CD14-positive monocyte (primary cell): ENCODE data around the gene MICU1. TPM values are rescaled to one million over a fixed set of nuclear protein-coding genes. Genes with fewer than 3 reads are reported as not detected.
"Not testable (repeated sequence)": the region's sequence is repeated elsewhere in the genome, so short reads cannot be mapped to it uniquely, and the experiment has no call there.

Experiments
- DNase-seq, 3 donors: peaks; one replicate each; pipeline ENCODE4 v3.0.0-alpha.2; 2011 to 2022
- H2AFZ ChIP-seq: 2 replicates; pipeline ENCODE4 v1.6.0; 2012; ENCODE audit warnings: mild to moderate bottlenecking, low read depth, low read length, inconsistent platforms; ENCODE audit not compliant: insufficient read depth, poor library complexity, severe bottlenecking
- H3K27ac ChIP-seq, 2 donors: 1 replicate in 1 of 2; 2 replicates in 1 of 2; pipeline ENCODE4 v1.5.1; 2012 to 2013; ENCODE audit warnings: low read length in 2 of 2, control low read depth in 1 of 2, inconsistent platforms in 1 of 2, low read depth in 1 of 2, mild to moderate bottlenecking in 1 of 2
- H3K27me3 ChIP-seq, 2 donors: one replicate each; pipeline versions ENCODE4 v1.6.0 to v1.6.1; 2011 to 2013; ENCODE audit warnings: low read length in 2 of 2; ENCODE audit not compliant: control insufficient read depth in 2 of 2, insufficient read depth in 2 of 2
- H3K36me3 ChIP-seq, 2 donors: replicated peaks in 1 of 2; 1 replicate in 1 of 2; 2 replicates in 1 of 2; pipeline versions ENCODE4 v1.5.1 to v1.6.1; 2012 to 2013; ENCODE audit warnings: low read length in 2 of 2, control low read depth in 1 of 2, inconsistent platforms in 1 of 2, mild to moderate bottlenecking in 1 of 2; ENCODE audit not compliant: insufficient read depth in 2 of 2, control insufficient read depth in 1 of 2
- H3K4me1 ChIP-seq, 2 donors: 1 replicate in 1 of 2; 2 replicates in 1 of 2; pipeline versions ENCODE4 v1.5.1 to v1.6.1; 2012 to 2013; ENCODE audit warnings: low read length in 2 of 2, control low read depth in 1 of 2, inconsistent platforms in 1 of 2, mild to moderate bottlenecking in 1 of 2, moderate library complexity in 1 of 2; ENCODE audit not compliant: insufficient read depth in 2 of 2, control insufficient read depth in 1 of 2
- H3K4me2 ChIP-seq: replicated peaks from 2 replicates; pipeline ENCODE3; 2012; ENCODE audit warnings: low read length, moderate library complexity, mild to moderate bottlenecking; ENCODE audit not compliant: poor library complexity, severe bottlenecking; ENCODE audit errors: extremely low read depth
- H3K4me3 ChIP-seq, 3 experiments: fragments of 200-600 bp in 1 of 3; sonication (generic) in 1 of 3; replicated peaks in 1 of 3; 1 replicate in 2 of 3; 2 replicates in 1 of 3; pipeline ENCODE4 v1.5.1; 2011 to 2013; ENCODE audit warnings: low read length in 3 of 3, mild to moderate bottlenecking in 3 of 3, control low read depth in 2 of 3, low read depth in 2 of 3, inconsistent platforms in 1 of 3, moderate library complexity in 1 of 3
- H3K79me2 ChIP-seq: 2 replicates; pipeline ENCODE4 v1.6.0; 2012; ENCODE audit warnings: mild to moderate bottlenecking, control low read depth, inconsistent platforms, low read length, moderate library complexity; ENCODE audit not compliant: insufficient read depth
- H3K9ac ChIP-seq: 2 replicates; pipeline ENCODE4 v1.6.0; 2017; ENCODE audit warnings: low read length, mild to moderate bottlenecking; ENCODE audit not compliant: insufficient read depth, poor library complexity, severe bottlenecking
- H3K9me3 ChIP-seq, 2 donors: replicated peaks in 1 of 2; 1 replicate in 1 of 2; 2 replicates in 1 of 2; pipeline versions ENCODE4 v1.5.1 to v1.6.1; 2012 to 2013; ENCODE audit warnings: low read length in 2 of 2, control low read depth in 1 of 2; ENCODE audit not compliant: control insufficient read depth in 1 of 2, insufficient read depth in 1 of 2
- H4K20me1 ChIP-seq: 2 replicates; pipeline ENCODE4 v1.6.0; 2012; ENCODE audit warnings: mild to moderate bottlenecking, low read length, control low read depth, moderate library complexity; ENCODE audit not compliant: insufficient read depth
- H3K27ac Mint-ChIP-seq, 7 donors: one replicate each; pipeline ENCODE4 v1.8.0; 2020; ENCODE audit warnings: mild to moderate bottlenecking in 7 of 7, mixed read lengths in 7 of 7, moderate library complexity in 6 of 7, inconsistent platforms in 2 of 7
- H3K27me3 Mint-ChIP-seq, 3 donors: one replicate each; pipeline ENCODE4 v1.8.0; 2021 to 2022; ENCODE audit warnings: low read depth in 3 of 3, mild to moderate bottlenecking in 3 of 3, mixed read lengths in 3 of 3, moderate library complexity in 3 of 3, inconsistent platforms in 1 of 3
- H3K36me3 Mint-ChIP-seq, 2 donors: one replicate each; pipeline ENCODE4 v1.8.0; 2020; ENCODE audit warnings: mixed read lengths in 2 of 2, inconsistent platforms in 1 of 2, mild to moderate bottlenecking in 1 of 2
- H3K4me1 Mint-ChIP-seq: one replicate; pipeline ENCODE4 v1.8.0; 2020; ENCODE audit warnings: mild to moderate bottlenecking, mixed read lengths
- H3K4me3 Mint-ChIP-seq, 2 donors: one replicate each; pipeline ENCODE4 v1.8.0; 2020; ENCODE audit warnings: mild to moderate bottlenecking in 2 of 2, mixed read lengths in 2 of 2, moderate library complexity in 1 of 2
- H3K9me3 Mint-ChIP-seq, 7 donors: one replicate each; pipeline ENCODE4 v1.8.0; 2020 to 2022; ENCODE audit warnings: mixed read lengths in 7 of 7, mild to moderate bottlenecking in 6 of 7, moderate library complexity in 6 of 7, inconsistent platforms in 2 of 7
- WGBS: methylation state at CpG from one replicate; pipeline ENCODE4 v1.1.5; 2013; ENCODE audit warnings: missing lambda C conversion rate; ENCODE audit not compliant: insufficient coverage; 5-methylcytosine and 5-hydroxymethylcytosine counted together
- intact Hi-C, 2 donors: fragments of 100-400 bp; cut with micrococcal nuclease; formaldehyde crosslinking; loops; one replicate each; pipeline versions ENCODE4 v1.15.0 to v1.15.1; 2023
- polyA plus RNA-seq, 3 donors: library from polyadenylated mRNA; depleted of rRNA in 1 of 3; unstranded in 2 of 3; stranded (reverse) in 1 of 3; fragments of 300-500 nt in 2 of 3; fragments of >200 nt in 1 of 3; fragmentation: Illumina TruSeq in 2 of 3; gene quantifications; 1 replicate in 2 of 3; 2 replicates in 1 of 3; pipeline ENCODE4 v1.2.3, GENCODE V29; 2012 to 2021
- TF ChIP-seq, protein P1 (sequence below): fragments of 200-600 bp; IDR thresholded peaks from one replicate; pipeline ENCODE4 v1.8.0; 2022; ENCODE audit warnings: antibody characterized with exemption, mild to moderate bottlenecking

Gene MICU1
- polyA plus RNA-seq, 3 donors, result 51.1 to 76.4 (median 51.7) TPM

DNA sequence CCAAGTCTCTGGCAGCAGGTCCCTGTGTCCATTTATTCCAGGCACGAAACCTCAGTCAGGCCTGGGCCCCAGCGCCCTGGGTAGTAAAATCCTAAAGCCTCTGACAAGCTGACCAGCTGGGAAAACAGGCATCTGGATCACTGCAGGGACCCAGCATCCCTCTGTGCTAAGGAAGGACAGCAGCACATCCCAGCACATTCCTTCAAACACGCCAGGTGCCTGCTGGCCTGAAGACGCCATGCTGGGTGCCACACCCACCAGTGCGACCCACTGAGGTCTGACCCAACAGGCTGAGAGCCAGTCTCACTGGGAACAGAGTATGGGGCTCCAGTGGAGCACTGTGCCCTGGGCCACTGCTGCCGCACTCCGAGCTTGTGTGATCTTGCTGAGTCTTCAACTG lies 277.6 kb downstream of the MICU1 start:
- Mint-ChIP-seq H3K9me3 (no peaks in the 10 kb centered on the region), H3K36me3 (peaks cover 63 to 89% of the 10 kb centered on the region in 2 donors), H3K27ac (peak overlapping the region in 2 of 7 donors; percentile 12 to 28), H3K27me3 (peaks cover 0 to 1% (median 0%) of the 10 kb centered on the region in 3 donors), H3K4me1 (peaks cover 31% of the 10 kb centered on the region), H3K4me3 (no peak overlapping the region)
- Histone ChIP-seq H3K36me3 (peaks cover 40 to 81% of the 10 kb centered on the region in 2 donors), H3K9me3 (no peaks in the 10 kb centered on the region), H3K27me3 (no peaks in the 10 kb centered on the region), H3K27ac (no peak overlapping the region), H2AFZ (no peak overlapping the region), H3K9ac (no peak overlapping the region), H3K4me2 (no peak overlapping the region), H3K79me2 (peaks cover 75% of the 10 kb centered on the region), H3K4me1 (peaks cover 7 to 10% of the 10 kb centered on the region in 2 donors), H4K20me1 (peaks cover 98% of the 10 kb centered on the region), H3K4me3 (no peak overlapping the region)
- TF ChIP-seq, protein P1, sequence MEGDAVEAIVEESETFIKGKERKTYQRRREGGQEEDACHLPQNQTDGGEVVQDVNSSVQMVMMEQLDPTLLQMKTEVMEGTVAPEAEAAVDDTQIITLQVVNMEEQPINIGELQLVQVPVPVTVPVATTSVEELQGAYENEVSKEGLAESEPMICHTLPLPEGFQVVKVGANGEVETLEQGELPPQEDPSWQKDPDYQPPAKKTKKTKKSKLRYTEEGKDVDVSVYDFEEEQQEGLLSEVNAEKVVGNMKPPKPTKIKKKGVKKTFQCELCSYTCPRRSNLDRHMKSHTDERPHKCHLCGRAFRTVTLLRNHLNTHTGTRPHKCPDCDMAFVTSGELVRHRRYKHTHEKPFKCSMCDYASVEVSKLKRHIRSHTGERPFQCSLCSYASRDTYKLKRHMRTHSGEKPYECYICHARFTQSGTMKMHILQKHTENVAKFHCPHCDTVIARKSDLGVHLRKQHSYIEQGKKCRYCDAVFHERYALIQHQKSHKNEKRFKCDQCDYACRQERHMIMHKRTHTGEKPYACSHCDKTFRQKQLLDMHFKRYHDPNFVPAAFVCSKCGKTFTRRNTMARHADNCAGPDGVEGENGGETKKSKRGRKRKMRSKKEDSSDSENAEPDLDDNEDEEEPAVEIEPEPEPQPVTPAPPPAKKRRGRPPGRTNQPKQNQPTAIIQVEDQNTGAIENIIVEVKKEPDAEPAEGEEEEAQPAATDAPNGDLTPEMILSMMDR, result no peak
- WGBS, result 97% methylated on average over 7 of the region's 7 CpGs
- intact Hi-C loops, result loop anchor here (10.0 kb wide), 2 partner anchors 113 to 293 kb away; no protein-coding TSS in a partner anchor
- DNase-seq, result no peak

DNA sequence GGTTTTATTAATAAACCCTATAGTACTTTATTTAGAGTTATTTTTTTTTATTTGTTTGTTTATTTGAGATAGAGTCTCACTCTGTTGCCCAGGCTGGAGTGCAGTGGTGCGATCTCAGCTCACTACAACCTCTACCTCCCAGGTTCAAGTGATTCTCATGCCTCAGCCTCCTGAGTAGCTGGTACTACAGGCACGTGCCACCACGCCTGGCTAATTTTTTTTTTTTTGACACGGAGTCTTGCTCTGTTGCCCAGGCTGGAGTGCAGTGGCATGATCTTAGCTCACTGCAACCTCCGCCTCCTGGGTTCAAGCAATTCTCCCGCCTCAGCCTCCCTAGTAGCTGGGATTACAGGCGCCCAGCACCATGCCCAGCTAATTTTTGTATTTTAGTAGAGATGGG lies 279.8 kb downstream of the MICU1 start:
- Histone ChIP-seq H3K79me2 (peaks cover 54% of the 10 kb centered on the region), H4K20me1 (peaks cover 95% of the 10 kb centered on the region), H3K36me3 (peaks cover 60 to 83% of the 10 kb centered on the region in 2 donors)
- H3K9me3 Mint-ChIP-seq, H3K4me2 ChIP-seq, H3K27me3 ChIP-seq, H3K27ac ChIP-seq, H3K27me3 Mint-ChIP-seq, DNase-seq, H3K9me3 ChIP-seq, H3K4me3 ChIP-seq, H3K9ac ChIP-seq, H3K4me3 Mint-ChIP-seq, H3K4me1 ChIP-seq, H3K27ac Mint-ChIP-seq, H2AFZ ChIP-seq: not testable (repeated sequence)
- Mint-ChIP-seq H3K4me1 (peaks cover 12% of the 10 kb centered on the region), H3K36me3 (peaks cover 65 to 90% of the 10 kb centered on the region in 2 donors)
- intact Hi-C loops, result loop anchor here (10.0 kb wide), 2 partner anchors 111 to 291 kb away; no protein-coding TSS in a partner anchor
- WGBS, result 100% methylated on average over 3 of the region's 7 CpGs
